PFSK-1 (cell line): ENCODE results near the gene ST7.

Experiments used
- FOXP2 ChIP-seq: optimal IDR thresholded peaks from 2 replicates; pipeline ENCODE3; 2011; ENCODE audit warnings: borderline replicate concordance, control low read depth, inconsistent platforms; ENCODE audit not compliant: insufficient read depth; ENCODE audit errors: extremely low read length, extremely low read depth
- POLR2AphosphoS5 ChIP-seq: IDR thresholded peaks from 2 replicates; pipeline ENCODE4 v1.6.1; 2012; ENCODE audit warnings: low read depth, mild to moderate bottlenecking, control low read depth, low read length, moderate library complexity
- REST ChIP-seq, 2 experiments: IDR thresholded peaks; 2 replicates each; pipeline versions ENCODE4 v1.6.1 to v1.8.0; 2011 to 2012; ENCODE audit warnings: low read depth in 2 of 2, low read length in 2 of 2, control low read depth in 1 of 2, inconsistent platforms in 1 of 2, mild to moderate bottlenecking in 1 of 2, moderate library complexity in 1 of 2; ENCODE audit not compliant: insufficient read depth in 1 of 2

- TF ChIP-seq FOXP2 (no peak), POLR2AphosphoS5 (no peak), REST (IDR thresholded peaks at IDR 0.05; ENCODE audit: insufficient read depth in 1 of 2, low read depth in 2 of 2, low read length in 2 of 2) (no peak)
These were observed 266.2 kb downstream of the ST7 start for GRCh38 chr7:117219485-117219884.
